Activated B cell treated with CpG ODN at 0.5 μM for 24 hours (primary cell): ENCODE results near the gene TMEM100. TPM values are rescaled to one million over a fixed set of nuclear protein-coding genes. Genes with fewer than 3 reads are reported as not detected.

Experiments
- ATAC-seq: fragments of 200-7000 bp; cut with Tn5 transposase; one replicate; pipeline ENCODE4 v1.10.0; 2021; ENCODE audit warnings: low read depth, mild to moderate bottlenecking, moderate library complexity
- CTCF ChIA-PET: fragments of 350-600 bp; sonication (Branson Sonifier 250); formaldehyde crosslinking; loops from one replicate; lab custom pipeline; 2021; ENCODE audit warnings: antibody characterized with exemption; lab: Charles Lee
- POLR2A ChIA-PET: fragments of 350-600 bp; sonication (Branson Sonifier 250); formaldehyde crosslinking; loops from one replicate; lab custom pipeline; 2021; ENCODE audit warnings: antibody characterized with exemption; lab: Charles Lee
- DNase-seq: peaks from one replicate; pipeline ENCODE4 v3.0.0; 2022
- H3K27ac Mint-ChIP-seq: one replicate; pipeline ENCODE4 v1.8.0; 2020; ENCODE audit warnings: mixed read lengths
- H3K27me3 Mint-ChIP-seq: one replicate; pipeline ENCODE4 v1.8.0; 2021; ENCODE audit warnings: mixed read lengths
- H3K36me3 Mint-ChIP-seq: one replicate; pipeline ENCODE4 v1.8.0; 2021; ENCODE audit warnings: low read depth, mixed read lengths
- H3K4me1 Mint-ChIP-seq: one replicate; pipeline ENCODE4 v1.8.0; 2021; ENCODE audit warnings: mixed read lengths
- H3K4me3 Mint-ChIP-seq: one replicate; pipeline ENCODE4 v1.8.0; 2020; ENCODE audit warnings: mild to moderate bottlenecking, mixed read lengths
- H3K9me3 Mint-ChIP-seq: one replicate; pipeline ENCODE4 v1.8.0; 2020; ENCODE audit warnings: mixed read lengths
- intact Hi-C: fragments of 100-400 bp; cut with micrococcal nuclease; formaldehyde crosslinking; loops from one replicate; pipeline ENCODE4 v1.15.1; 2024
- total RNA-seq: library from RNA; stranded (reverse); gene quantifications from 2 replicates; pipeline ENCODE4 v1.2.3, GENCODE V29; 2022
- TF ChIP-seq, protein P1 (sequence below): fragments of 200-600 bp; IDR thresholded peaks from one replicate; pipeline ENCODE4 v1.8.0; 2022; ENCODE audit warnings: antibody characterized with exemption, mild to moderate bottlenecking

TMEM100 gene
- total RNA-seq, 1 donor from 2014 or later, result not detected

DNA sequence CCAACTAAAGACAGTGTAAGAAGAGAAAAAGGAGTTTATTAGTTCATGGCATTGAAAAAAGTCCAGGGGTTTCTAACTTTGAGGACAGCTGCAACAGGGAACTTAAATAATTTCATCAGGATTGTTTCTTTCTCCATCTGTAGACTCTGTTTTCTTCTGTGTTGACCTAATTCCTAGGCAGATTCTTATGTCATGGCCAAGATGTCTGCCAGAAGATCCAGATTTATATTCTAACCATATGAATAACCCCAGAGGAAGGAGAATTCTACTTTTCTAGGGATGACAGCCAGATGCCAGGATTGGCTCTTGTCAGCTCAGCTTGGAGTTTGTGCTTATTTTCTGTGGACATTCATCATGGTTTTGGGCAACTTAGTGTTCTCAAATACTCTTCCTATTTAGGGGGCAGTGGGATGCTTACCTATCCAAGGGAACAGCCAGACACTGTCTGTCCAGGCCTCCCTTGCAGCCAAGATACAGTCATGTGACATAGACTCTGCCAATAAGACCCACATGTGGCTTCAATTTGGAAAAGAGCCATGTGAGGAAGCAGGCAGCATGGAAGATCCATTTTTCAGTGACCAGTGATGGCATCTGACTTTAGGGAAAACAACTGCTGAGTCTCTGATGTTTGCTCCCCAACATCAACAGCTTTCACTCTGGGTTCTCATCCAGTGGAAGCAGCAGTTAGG lies 46.4 kb upstream of the TMEM100 start:
- H3K27me3 Mint-ChIP-seq, result no peaks in the 10 kb centered on the region
- no peaks in the 10 kb centered on the region for H3K9me3 Mint-ChIP-seq
- ATAC-seq (no peak), DNase-seq (no peak)
- intact Hi-C loops, result no loop called here
- CTCF ChIA-PET, result interaction anchor here (1.1 to 6.6 kb wide), 4 partner anchors 8 to 243 kb away, joined by 3 to 50 read pairs (median 7); no protein-coding TSS in a partner anchor
- POLR2A ChIA-PET, result no interaction called here
- no peaks in the 10 kb centered on the region for H3K4me1 Mint-ChIP-seq
- no peak overlapping the region for H3K4me3 Mint-ChIP-seq
- TF ChIP-seq, protein P1, sequence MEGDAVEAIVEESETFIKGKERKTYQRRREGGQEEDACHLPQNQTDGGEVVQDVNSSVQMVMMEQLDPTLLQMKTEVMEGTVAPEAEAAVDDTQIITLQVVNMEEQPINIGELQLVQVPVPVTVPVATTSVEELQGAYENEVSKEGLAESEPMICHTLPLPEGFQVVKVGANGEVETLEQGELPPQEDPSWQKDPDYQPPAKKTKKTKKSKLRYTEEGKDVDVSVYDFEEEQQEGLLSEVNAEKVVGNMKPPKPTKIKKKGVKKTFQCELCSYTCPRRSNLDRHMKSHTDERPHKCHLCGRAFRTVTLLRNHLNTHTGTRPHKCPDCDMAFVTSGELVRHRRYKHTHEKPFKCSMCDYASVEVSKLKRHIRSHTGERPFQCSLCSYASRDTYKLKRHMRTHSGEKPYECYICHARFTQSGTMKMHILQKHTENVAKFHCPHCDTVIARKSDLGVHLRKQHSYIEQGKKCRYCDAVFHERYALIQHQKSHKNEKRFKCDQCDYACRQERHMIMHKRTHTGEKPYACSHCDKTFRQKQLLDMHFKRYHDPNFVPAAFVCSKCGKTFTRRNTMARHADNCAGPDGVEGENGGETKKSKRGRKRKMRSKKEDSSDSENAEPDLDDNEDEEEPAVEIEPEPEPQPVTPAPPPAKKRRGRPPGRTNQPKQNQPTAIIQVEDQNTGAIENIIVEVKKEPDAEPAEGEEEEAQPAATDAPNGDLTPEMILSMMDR, result no peak
- H3K27ac Mint-ChIP-seq, result no peak overlapping the region
- peaks cover 24% of the 10 kb centered on the region for H3K36me3 Mint-ChIP-seq

DNA sequence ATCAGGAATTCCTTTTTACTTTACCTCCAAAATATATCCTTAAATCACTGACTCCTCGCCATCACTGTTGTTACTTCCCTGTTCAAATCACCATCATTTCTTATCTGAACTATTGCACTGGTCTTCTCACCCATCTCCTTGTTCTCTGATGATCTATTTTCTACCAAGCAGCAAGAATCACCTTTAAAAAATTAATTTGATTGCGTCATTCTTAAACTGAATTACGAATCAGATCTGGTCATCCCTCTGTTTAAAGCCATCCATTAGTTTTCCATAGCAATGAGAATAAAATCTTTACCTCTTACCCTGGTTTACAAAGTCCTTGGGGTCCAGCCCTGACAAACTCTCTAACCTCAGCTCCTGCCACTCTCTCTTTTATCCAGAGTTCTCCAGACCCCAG lies 42.8 kb upstream of the TMEM100 start:
- no peak overlapping the region for H3K27ac Mint-ChIP-seq
- no peaks in the 10 kb centered on the region for H3K9me3 Mint-ChIP-seq
- H3K36me3 Mint-ChIP-seq, result peaks cover 3% of the 10 kb centered on the region
- ChIA-PET POLR2A (no interaction called here), CTCF (no interaction called here)
- peaks cover 4% of the 10 kb centered on the region for H3K4me1 Mint-ChIP-seq
- H3K27me3 Mint-ChIP-seq, result no peaks in the 10 kb centered on the region
- no peak for DNase-seq
- H3K4me3 Mint-ChIP-seq, result no peak overlapping the region
- intact Hi-C loops, result no loop called here
- TF ChIP-seq, protein P1, result no peak
- no peak for ATAC-seq

DNA sequence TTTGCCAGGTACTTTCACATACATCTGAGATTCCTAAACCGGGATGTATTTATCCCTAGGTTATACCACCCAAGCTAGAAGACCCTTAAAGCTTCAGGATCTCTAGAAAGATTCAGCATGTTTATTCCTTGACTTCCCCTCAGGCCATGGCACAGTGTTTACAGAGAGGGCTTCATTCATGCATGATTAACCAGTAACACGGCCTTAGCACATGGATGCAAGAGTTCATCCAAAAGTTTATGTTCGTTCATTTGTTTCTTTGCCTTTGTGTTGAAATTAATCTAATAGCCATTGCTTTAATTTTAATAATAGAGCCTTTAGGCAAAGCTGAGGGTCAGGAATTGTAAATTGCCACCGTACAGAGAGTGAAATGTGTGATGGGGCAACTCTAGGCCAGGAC lies 41.9 kb upstream of the TMEM100 start:
- Mint-ChIP-seq H3K27ac (no peak overlapping the region), H3K27me3 (no peaks in the 10 kb centered on the region), H3K4me1 (peaks cover 4% of the 10 kb centered on the region), H3K9me3 (no peaks in the 10 kb centered on the region), H3K4me3 (no peak overlapping the region), H3K36me3 (peaks cover 3% of the 10 kb centered on the region)
- ChIA-PET CTCF (no interaction called here), POLR2A (no interaction called here)
- DNase-seq (no peak), ATAC-seq (no peak)
- intact Hi-C loops, result no loop called here
- TF ChIP-seq, protein P1, result no peak

DNA sequence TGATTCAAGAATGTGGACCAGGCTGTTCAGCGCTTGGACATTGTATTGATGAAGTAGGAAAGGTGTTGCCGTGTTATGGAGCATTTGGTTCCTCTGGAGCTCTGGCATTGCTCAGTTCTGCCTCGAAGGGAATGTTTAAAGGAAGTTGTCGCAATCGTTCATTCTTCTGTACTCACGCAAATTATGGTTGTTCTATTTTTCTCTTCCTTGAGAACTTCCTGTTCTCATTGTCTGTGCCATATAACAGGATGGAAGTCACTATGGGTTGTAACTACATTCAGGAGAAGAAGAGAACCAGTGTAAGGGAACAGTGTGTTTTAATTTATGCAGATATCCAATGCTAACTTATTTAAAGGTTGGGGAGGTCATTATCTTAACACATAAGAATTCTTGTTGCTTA lies 41.2 kb upstream of the TMEM100 start:
- ChIA-PET POLR2A (no interaction called here), CTCF (no interaction called here)
- Mint-ChIP-seq H3K4me3 (no peak overlapping the region), H3K27me3 (no peaks in the 10 kb centered on the region), H3K9me3 (no peaks in the 10 kb centered on the region), H3K27ac (no peak overlapping the region), H3K36me3 (peaks cover 3% of the 10 kb centered on the region), H3K4me1 (peaks cover 4% of the 10 kb centered on the region)
- no peak for ATAC-seq
- TF ChIP-seq, protein P1, result no peak
- no peak for DNase-seq
- intact Hi-C loops, result no loop called here

DNA sequence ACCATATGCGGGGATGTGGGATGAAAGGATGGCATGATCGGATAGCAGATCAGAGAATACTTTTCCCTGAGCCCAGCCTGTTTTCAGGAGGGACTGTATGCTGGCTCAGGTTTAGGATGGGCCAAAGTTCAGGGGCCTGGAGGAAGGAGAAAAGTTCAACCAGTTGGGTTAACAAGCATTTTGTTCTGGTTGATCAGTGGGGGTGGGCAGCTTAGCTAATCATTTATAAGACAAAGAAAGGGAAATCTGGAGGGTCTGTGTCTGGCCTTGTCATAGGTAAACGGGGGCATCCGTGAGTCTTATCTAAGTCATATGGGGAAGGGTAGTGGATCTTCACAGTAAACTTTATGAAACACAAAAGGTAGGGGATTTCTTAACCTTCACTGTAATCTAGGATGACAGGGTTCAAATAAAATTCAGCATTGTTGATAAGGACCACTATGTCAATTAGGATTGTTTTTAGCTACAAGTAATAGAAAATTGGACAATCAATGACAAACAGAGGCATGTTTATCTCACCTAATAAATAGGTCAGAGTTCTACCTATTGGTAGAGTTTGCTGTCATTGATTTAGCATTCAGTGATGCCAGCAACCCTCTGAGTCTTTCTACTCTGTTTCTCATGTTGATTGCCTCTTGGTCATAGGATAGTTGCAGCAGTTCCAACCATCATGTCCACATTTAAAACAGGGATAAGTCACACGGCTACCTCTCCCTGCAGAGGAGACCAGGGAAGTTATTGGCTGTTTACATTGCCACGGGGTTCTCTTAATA lies 39.6 kb upstream of the TMEM100 start:
- Mint-ChIP-seq H3K4me3 (no peak overlapping the region), H3K36me3 (no peaks in the 10 kb centered on the region), H3K9me3 (no peaks in the 10 kb centered on the region), H3K27me3 (no peaks in the 10 kb centered on the region), H3K4me1 (peaks cover 4% of the 10 kb centered on the region), H3K27ac (no peak overlapping the region)
- DNase-seq, result no peak
- ChIA-PET POLR2A (no interaction called here), CTCF (no interaction called here)
- ATAC-seq, result no peak
- intact Hi-C loops, result no loop called here
- TF ChIP-seq, protein P1, result no peak
